Ectodermal cell (in vitro differentiated cells): ENCODE data around the gene LRRC8C.

Source experiments
- H3K27ac ChIP-seq: 2 replicates; pipeline ENCODE4 v1.7.0; 2013; ENCODE audit warnings: mild to moderate bottlenecking, low read depth, low read length; ENCODE audit not compliant: insufficient read depth, poor library complexity, severe bottlenecking
- H3K27me3 ChIP-seq: 2 replicates; pipeline ENCODE4 v1.7.0; 2013; ENCODE audit warnings: mild to moderate bottlenecking, low read length; ENCODE audit not compliant: insufficient read depth, control insufficient read depth, poor library complexity, severe bottlenecking
- H3K36me3 ChIP-seq: one replicate; pipeline ENCODE4 v1.7.0; 2013; ENCODE audit warnings: low read length; ENCODE audit not compliant: control insufficient read depth, insufficient read depth
- H3K4me1 ChIP-seq: one replicate; pipeline ENCODE4 v1.7.0; 2013; ENCODE audit warnings: low read length; ENCODE audit not compliant: control insufficient read depth, insufficient read depth
- H3K4me3 ChIP-seq: 2 replicates; pipeline ENCODE4 v1.7.0; 2013; ENCODE audit warnings: low read depth, low read length, control low read depth; ENCODE audit not compliant: insufficient read depth
- H3K9me3 ChIP-seq: 2 replicates; pipeline ENCODE4 v1.7.0; 2013; ENCODE audit warnings: mild to moderate bottlenecking, low read length, moderate library complexity; ENCODE audit not compliant: control insufficient read depth
- WGBS, 2 experiments: methylation state at CpG; one replicate each; pipeline ENCODE4 v1.1.7; 2013; ENCODE audit warnings: missing lambda C conversion rate in 2 of 2; 5-methylcytosine and 5-hydroxymethylcytosine counted together

Gene LRRC8C

GRCh38 chr1:89727517-89728312 lies 94.8 kb downstream of the LRRC8C start:
- Histone ChIP-seq H3K27me3 (no peaks in the 10 kb centered on the region), H3K27ac (no peak overlapping the region), H3K4me1 (no peaks in the 10 kb centered on the region), H3K4me3 (no peak overlapping the region), H3K9me3 (no peaks in the 10 kb centered on the region), H3K36me3 (no peaks in the 10 kb centered on the region)
- WGBS, 2 experiments: 85 to 86% methylated on average over 12 of the region's 12 CpGs

DNA sequence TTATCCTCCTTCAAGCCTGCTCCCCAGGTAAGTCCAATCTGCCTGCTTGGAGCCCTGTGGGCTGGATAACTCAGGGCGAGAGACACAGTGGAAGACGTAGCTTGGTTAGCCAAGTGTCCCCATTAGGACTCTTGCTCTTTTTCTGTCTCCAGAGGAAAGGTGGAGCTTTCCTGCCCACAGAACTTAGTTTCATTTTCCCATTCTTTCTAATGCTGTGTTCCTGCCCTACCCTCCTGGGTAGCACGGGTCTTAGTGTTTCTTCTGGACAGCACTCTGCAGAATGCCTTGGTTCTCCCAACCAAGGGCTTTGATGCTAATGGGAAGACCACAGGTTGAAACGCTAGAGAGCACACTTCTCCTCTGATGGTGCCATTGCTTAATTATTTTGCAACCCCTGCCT lies 95.5 kb downstream of the LRRC8C start:
- WGBS, 2 experiments: 93 to 95% methylated on average over 4 of the region's 4 CpGs
- no peak overlapping the region for H3K4me3 ChIP-seq
- no peaks in the 10 kb centered on the region for H3K27me3 ChIP-seq
- no peaks in the 10 kb centered on the region for H3K4me1 ChIP-seq
- no peaks in the 10 kb centered on the region for H3K9me3 ChIP-seq
- H3K36me3 ChIP-seq: no peaks in the 10 kb centered on the region
- no peak overlapping the region for H3K27ac ChIP-seq

DNA sequence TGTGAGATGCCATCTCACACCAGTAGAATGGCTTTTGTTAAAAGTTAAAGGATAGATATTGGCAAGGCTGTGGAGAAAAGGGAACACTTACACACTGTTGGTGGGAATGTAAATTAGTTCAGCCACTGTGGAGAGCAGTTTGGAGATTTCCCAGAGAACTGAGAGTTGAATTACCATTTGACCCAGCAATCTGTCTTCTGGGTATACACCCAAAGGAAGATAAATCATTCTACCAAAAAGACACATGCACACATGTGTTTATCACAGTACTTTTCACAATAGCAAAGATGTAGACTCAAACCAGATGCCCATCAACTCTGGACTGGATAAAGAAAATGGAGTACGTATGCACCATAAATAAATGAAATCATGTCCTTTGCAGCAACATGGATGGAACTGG lies 99.3 kb downstream of the LRRC8C start:
- no peaks in the 10 kb centered on the region for H3K9me3 ChIP-seq
- H3K4me1 ChIP-seq: no peaks in the 10 kb centered on the region
- no peak overlapping the region for H3K27ac ChIP-seq
- 79 to 89% methylated on average over 1 of the region's 1 CpG for WGBS, 2 experiments
- no peaks in the 10 kb centered on the region for H3K36me3 ChIP-seq
- H3K27me3 ChIP-seq: no peaks in the 10 kb centered on the region
- no peak overlapping the region for H3K4me3 ChIP-seq

- 88 to 100% methylated on average over 1 to 3 of the region's 3 CpGs for WGBS, 2 experiments
- Histone ChIP-seq H3K27ac (no peak overlapping the region), H3K9me3 (no peaks in the 10 kb centered on the region), H3K27me3 (no peaks in the 10 kb centered on the region), H3K36me3 (no peaks in the 10 kb centered on the region), H3K4me1 (no peaks in the 10 kb centered on the region), H3K4me3 (no peak overlapping the region)
These were observed 99.8 kb downstream of the LRRC8C start for GRCh38 chr1:89732643-89733222.

DNA sequence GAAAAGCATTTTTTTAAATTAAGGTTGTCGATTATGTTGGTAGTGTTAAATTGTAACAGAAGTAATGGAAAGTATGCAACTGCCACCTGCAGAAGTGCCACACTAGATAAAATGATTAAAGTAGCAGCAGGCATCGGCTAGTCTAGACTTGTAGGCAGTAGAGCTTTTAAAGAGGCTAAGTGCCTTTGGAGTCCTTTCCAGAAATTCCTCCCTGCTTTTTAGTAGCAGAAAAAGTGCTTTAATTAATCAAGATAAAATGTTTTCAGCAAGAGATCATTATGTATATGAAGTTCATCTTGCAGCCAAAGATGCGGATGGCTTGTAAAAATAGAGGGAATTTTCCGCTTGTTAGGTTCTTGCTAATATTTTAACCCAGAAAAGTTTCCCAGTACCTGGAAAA lies 100.8 kb downstream of the LRRC8C start:
- 90 to 91% methylated on average over 4 of the region's 4 CpGs for WGBS, 2 experiments
- Histone ChIP-seq H3K27me3 (no peaks in the 10 kb centered on the region), H3K27ac (no peak overlapping the region), H3K36me3 (no peaks in the 10 kb centered on the region), H3K9me3 (no peaks in the 10 kb centered on the region), H3K4me1 (no peaks in the 10 kb centered on the region), H3K4me3 (no peak overlapping the region)

- Histone ChIP-seq H3K4me1 (no peaks in the 10 kb centered on the region), H3K27ac (no peak overlapping the region), H3K36me3 (no peaks in the 10 kb centered on the region), H3K4me3 (no peak overlapping the region), H3K9me3 (no peaks in the 10 kb centered on the region), H3K27me3 (no peaks in the 10 kb centered on the region)
- 88 to 89% methylated on average over 3 of the region's 3 CpGs for WGBS, 2 experiments
These were observed 101.5 kb downstream of the LRRC8C start for GRCh38 chr1:89734442-89734841.

DNA sequence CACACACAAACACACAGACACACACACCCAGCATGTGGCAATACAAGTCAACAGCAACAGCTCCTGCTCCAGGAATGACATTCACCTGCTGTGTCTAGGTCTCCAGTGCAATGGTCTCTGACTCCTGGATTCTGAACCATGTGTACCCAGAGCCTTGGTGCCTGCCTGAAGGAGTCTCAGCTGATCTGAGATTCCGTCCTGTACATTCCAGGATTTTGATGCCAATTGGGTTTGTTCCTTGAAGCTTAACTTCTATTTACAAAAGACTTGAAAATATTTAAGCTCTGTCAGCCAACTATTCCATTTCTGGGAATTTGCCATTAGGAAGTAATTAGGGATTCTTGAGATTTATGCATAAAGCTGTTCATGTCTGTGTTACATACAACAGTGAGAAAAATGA lies 102.6 kb downstream of the LRRC8C start:
- H3K27ac ChIP-seq: no peak overlapping the region
- H3K36me3 ChIP-seq: no peaks in the 10 kb centered on the region
- H3K4me3 ChIP-seq: no peak overlapping the region
- H3K9me3 ChIP-seq: no peaks in the 10 kb centered on the region
- H3K4me1 ChIP-seq: no peaks in the 10 kb centered on the region
- no peaks in the 10 kb centered on the region for H3K27me3 ChIP-seq
- 82 to 88% methylated on average over 1 of the region's 1 CpG for WGBS, 2 experiments

GRCh38 chr1:89736937-89737733 lies 104.2 kb downstream of the LRRC8C start:
- Histone ChIP-seq H3K9me3 (no peaks in the 10 kb centered on the region), H3K4me3 (no peak overlapping the region), H3K27ac (no peak overlapping the region), H3K4me1 (no peaks in the 10 kb centered on the region), H3K27me3 (no peaks in the 10 kb centered on the region), H3K36me3 (no peaks in the 10 kb centered on the region)
- 91 to 99% methylated on average over 1 to 4 of the region's 5 CpGs for WGBS, 2 experiments

DNA sequence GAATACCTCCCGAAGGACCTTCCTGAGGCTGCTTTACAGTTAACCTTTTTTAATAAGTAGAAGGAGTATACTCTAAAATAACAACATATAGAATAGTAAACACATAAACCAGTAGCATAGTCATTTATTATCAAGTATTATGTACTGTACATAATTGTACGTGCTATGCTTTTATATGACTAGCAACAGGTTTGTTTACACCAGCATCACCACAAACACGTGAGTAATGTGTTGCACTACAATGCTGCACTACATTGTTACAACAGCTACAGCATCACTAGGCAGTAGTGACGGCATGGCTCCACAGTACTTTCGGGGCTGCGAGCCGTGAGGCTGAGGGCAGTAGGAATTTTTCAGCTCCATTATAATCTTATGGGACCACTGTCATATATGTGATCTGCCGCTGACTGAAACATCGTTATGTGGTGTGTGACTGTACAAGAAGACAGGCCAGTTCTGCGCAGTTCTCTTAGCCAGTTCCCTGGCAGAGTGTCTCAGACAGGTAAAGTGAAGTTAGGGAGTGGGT lies 105.1 kb downstream of the LRRC8C start:
- Histone ChIP-seq H3K27me3 (no peaks in the 10 kb centered on the region), H3K9me3 (no peaks in the 10 kb centered on the region), H3K27ac (no peak overlapping the region), H3K36me3 (no peaks in the 10 kb centered on the region), H3K4me1 (no peaks in the 10 kb centered on the region), H3K4me3 (no peak overlapping the region)
- WGBS, 2 experiments: 95 to 97% methylated on average over 8 to 9 of the region's 10 CpGs
